ENCODE results near the gene HECW1.

Gene HECW1

GRCh38 chr7:43309706-43310022 lies 197.2 kb downstream of the HECW1 start (continued):
- no peak for TF ChIP-seq CREB5 (CRISPR knock-in tag; IDR thresholded peaks at IDR 0.05; ENCODE audit: low read depth)

GRCh38 chr7:43311052-43311451 lies 198.6 kb downstream of the HECW1 start:
- TF ChIP-seq ZNF8 (CRISPR knock-in tag; IDR thresholded peaks at IDR 0.05) (no peak), CSRNP3 (CRISPR knock-in tag; IDR thresholded peaks at IDR 0.05) (no peak), RARB (CRISPR knock-in tag; IDR thresholded peaks at IDR 0.05) (no peak), TOX (CRISPR knock-in tag; IDR thresholded peaks at IDR 0.05; ENCODE audit: borderline replicate concordance) (no peak), SNAI2 (CRISPR knock-in tag; IDR thresholded peaks at IDR 0.05) (no peak), TCF4 (CRISPR knock-in tag; IDR thresholded peaks at IDR 0.05; ENCODE audit: borderline replicate concordance) (no peak), ZNF565 (CRISPR knock-in tag; conservative IDR thresholded peaks at IDR 0.05; ENCODE audit: low read depth) (no peak), GLIS3 (CRISPR knock-in tag; IDR thresholded peaks at IDR 0.05) (no peak), ZFP30 (CRISPR knock-in tag; IDR thresholded peaks at IDR 0.05) (no peak), ESRRG (CRISPR knock-in tag; IDR thresholded peaks at IDR 0.05) (no peak), ZNF70 (CRISPR knock-in tag; IDR thresholded peaks at IDR 0.05) (no peak), OSR1 (CRISPR knock-in tag; IDR thresholded peaks at IDR 0.05) (no peak), PPARA (CRISPR knock-in tag; IDR thresholded peaks at IDR 0.05; ENCODE audit: borderline replicate concordance) (no peak), CSDC2 (CRISPR knock-in tag; IDR thresholded peaks at IDR 0.05) (no peak), ZFP3 (CRISPR knock-in tag; IDR thresholded peaks at IDR 0.05) (no peak), ZC3H10 (CRISPR knock-in tag; IDR thresholded peaks at IDR 0.05) (no peak), CREB5 (CRISPR knock-in tag; IDR thresholded peaks at IDR 0.05; ENCODE audit: low read depth) (no peak), BACH2 (CRISPR knock-in tag; IDR thresholded peaks at IDR 0.05; ENCODE audit: borderline replicate concordance) (no peak), ARNTL (CRISPR knock-in tag; IDR thresholded peaks at IDR 0.05; ENCODE audit: borderline replicate concordance, low read depth) (no peak), PATZ1 (CRISPR knock-in tag; IDR thresholded peaks at IDR 0.05; ENCODE audit: borderline replicate concordance) (no peak)

GRCh38 chr7:43311694-43312093 lies 199.2 kb downstream of the HECW1 start:
- no peak for ATAC-seq
- TF ChIP-seq ARNTL (CRISPR knock-in tag; IDR thresholded peaks at IDR 0.05; ENCODE audit: borderline replicate concordance, low read depth), result no peak

More at GRCh38 chr7:43311052-43311451, 198.6 kb downstream of the HECW1 start:
- no peak for ATAC-seq

- ATAC-seq, result no peak
- no peak for TF ChIP-seq ZFP30 (CRISPR knock-in tag; IDR thresholded peaks at IDR 0.05)
- no peak for TF ChIP-seq PATZ1 (CRISPR knock-in tag; IDR thresholded peaks at IDR 0.05; ENCODE audit: borderline replicate concordance)
- TF ChIP-seq POU6F1 (CRISPR knock-in tag; IDR thresholded peaks at IDR 0.05; ENCODE audit: borderline replicate concordance, low read depth), result no peak
- TF ChIP-seq BACH2 (CRISPR knock-in tag; IDR thresholded peaks at IDR 0.05; ENCODE audit: borderline replicate concordance), result no peak
- no peak for TF ChIP-seq ZC3H10 (CRISPR knock-in tag; IDR thresholded peaks at IDR 0.05)
- TF ChIP-seq CREB5 (CRISPR knock-in tag; IDR thresholded peaks at IDR 0.05; ENCODE audit: low read depth), result no peak
- TF ChIP-seq TCF4 (CRISPR knock-in tag; IDR thresholded peaks at IDR 0.05; ENCODE audit: borderline replicate concordance), result no peak
- TF ChIP-seq ZNF565 (CRISPR knock-in tag; conservative IDR thresholded peaks at IDR 0.05; ENCODE audit: low read depth), result no peak
Measured at GRCh38 chr7:43313628-43314378, 201.4 kb downstream of the HECW1 start.

Data from SK-N-SH treated with all-trans-retinoic acid at 6 μM for 48 hours (cell line).